CD4-positive, alpha-beta memory T cell (primary cell): ENCODE measurements around the gene PAIP2B. TPM values are rescaled to one million over a fixed set of nuclear protein-coding genes. Genes with fewer than 3 reads are reported as not detected.

Experiments
- CTCF ChIA-PET: fragments of 350-600 bp; sonication (Branson Sonifier 250); formaldehyde crosslinking; loops from one replicate; lab custom pipeline; 2021; ENCODE audit warnings: inconsistent platforms; ENCODE audit not compliant: partially characterized antibody; lab: Charles Lee
- POLR2A ChIA-PET: fragments of 350-600 bp; sonication (Branson Sonifier 250); formaldehyde crosslinking; loops from one replicate; lab custom pipeline; 2021; ENCODE audit not compliant: partially characterized antibody; lab: Charles Lee
- DNase-seq, 5 donors: peaks; one replicate each; pipeline versions ENCODE4 v3.0.0 to v3.0.0-alpha.2; 2020 to 2022; ENCODE audit warnings: mixed read lengths in 1 of 5
- H3K27ac ChIP-seq: one replicate; pipeline ENCODE4 v1.7.0; 2013; ENCODE audit warnings: low read depth, low read length
- H3K27me3 ChIP-seq: 2 replicates; pipeline ENCODE4 v1.7.0; 2013; ENCODE audit warnings: mild to moderate bottlenecking, low read length, moderate library complexity; ENCODE audit not compliant: insufficient read depth
- H3K36me3 ChIP-seq: 2 replicates; pipeline ENCODE4 v1.7.0; 2013; ENCODE audit warnings: mild to moderate bottlenecking, low read length, moderate library complexity; ENCODE audit not compliant: insufficient read depth
- H3K4me1 ChIP-seq: 2 replicates; pipeline ENCODE4 v1.7.0; 2013; ENCODE audit warnings: mild to moderate bottlenecking, low read length, moderate library complexity; ENCODE audit not compliant: insufficient read depth
- H3K4me3 ChIP-seq, 2 donors: one replicate each; pipeline ENCODE4 v1.7.0; 2013; ENCODE audit warnings: low read length in 2 of 2, mild to moderate bottlenecking in 1 of 2
- H3K9me3 ChIP-seq, 2 donors: one replicate each; pipeline ENCODE4 v1.7.0; 2013; ENCODE audit warnings: low read length in 2 of 2, control low read depth in 1 of 2; ENCODE audit not compliant: control insufficient read depth in 1 of 2
- H3K27ac Mint-ChIP-seq, 7 donors: one replicate each; pipeline ENCODE4 v1.8.0; 2020 to 2021; ENCODE audit warnings: mixed read lengths in 7 of 7, mild to moderate bottlenecking in 6 of 7, inconsistent platforms in 3 of 7, moderate library complexity in 3 of 7
- H3K27me3 Mint-ChIP-seq, 2 donors: one replicate each; pipeline ENCODE4 v1.8.0; 2020 to 2021; ENCODE audit warnings: mixed read lengths in 2 of 2
- H3K36me3 Mint-ChIP-seq, 2 donors: one replicate each; pipeline ENCODE4 v1.8.0; 2020 to 2021; ENCODE audit warnings: mixed read lengths in 2 of 2, inconsistent platforms in 1 of 2, mild to moderate bottlenecking in 1 of 2
- H3K4me1 Mint-ChIP-seq, 4 donors: one replicate each; pipeline ENCODE4 v1.8.0; 2020 to 2021; ENCODE audit warnings: mixed read lengths in 4 of 4, mild to moderate bottlenecking in 1 of 4
- H3K4me3 Mint-ChIP-seq, 8 donors: one replicate each; pipeline ENCODE4 v1.8.0; 2020 to 2021; ENCODE audit warnings: mixed read lengths in 8 of 8, mild to moderate bottlenecking in 7 of 8, moderate library complexity in 6 of 8, inconsistent platforms in 3 of 8
- H3K9me3 Mint-ChIP-seq, 8 donors: one replicate each; pipeline ENCODE4 v1.8.0; 2020 to 2021; ENCODE audit warnings: mixed read lengths in 8 of 8, mild to moderate bottlenecking in 5 of 8, inconsistent platforms in 3 of 8, moderate library complexity in 1 of 8
- intact Hi-C: fragments of 100-400 bp; cut with micrococcal nuclease; formaldehyde crosslinking; loops from one replicate; pipeline ENCODE4 v1.15.1; 2023
- polyA plus RNA-seq, 2 donors: library from polyadenylated mRNA; unstranded; fragments of 300-500 nt; fragmentation: Illumina TruSeq; gene quantifications; one replicate each; pipeline ENCODE4 v1.2.3, GENCODE V29; 2021
- total RNA-seq, 2 experiments: library from RNA; stranded (reverse); gene quantifications; one replicate each; pipeline ENCODE4 v1.2.3, GENCODE V29; 2021

PAIP2B gene
- total RNA-seq (10 to 100 TPM in 1 of 2 experiments, 1 to 10 TPM in 1; 9.9 to 11.0 TPM), polyA plus RNA-seq (1 to 10 TPM; 1.7 TPM)

GRCh38 chr2:71226965-71227560 lies at the start of gene PAIP2B:
Gene PAIP2B (minus strand): TSS chr2:71227103. CDS start chr2:71202589, 24,514 bp downstream.
- peak within 1 kb of the TSS; percentile 53 for H3K27ac ChIP-seq
- peak within 1 kb of the TSS; percentile 89 to 99 (median 96) for H3K27ac Mint-ChIP-seq
- peaks cover 12% of the 10 kb centered on the region for H3K4me1 ChIP-seq
- peaks cover 16 to 33% (median 20%) of the 10 kb centered on the region in 4 donors for H3K4me1 Mint-ChIP-seq
- ChIA-PET CTCF (interaction anchor here (0.9 to 2.2 kb wide), 7 partner anchors 17 to 226 kb away, joined by 3 to 15 read pairs (median 4); partner anchors contain the start of genes MCEE, MPHOSPH10 and ZNF638), POLR2A (interaction anchor here (0.6 to 2.4 kb wide), 11 partner anchors 16 to 1593 kb away, joined by 3 to 26 read pairs (median 4); partner anchors contain the start of genes ANKRD53, MCEE, MPHOSPH10 and NAGK)
- no peaks in the 10 kb centered on the region for H3K36me3 ChIP-seq
- intact Hi-C loops = loop anchor here (1.0 to 2.0 kb wide), 5 partner anchors 50 to 232 kb away; partner anchors contain the start of genes MCEE, MPHOSPH10, NAGK and ZNF638
- peak; percentile 97 to 99 (median 99) for DNase-seq
- H3K36me3 Mint-ChIP-seq = peaks cover 4 to 5% of the 10 kb centered on the region in 2 donors
- no peaks in the 10 kb centered on the region for H3K27me3 ChIP-seq
- H3K27me3 Mint-ChIP-seq = peaks cover 6 to 10% of the 10 kb centered on the region in 2 donors
- peak within 1 kb of the TSS; percentile 68 to 71 for H3K4me3 ChIP-seq
- H3K4me3 Mint-ChIP-seq = peak within 1 kb of the TSS; percentile 92 to 99 (median 98)
- no peaks in the 10 kb centered on the region for H3K9me3 Mint-ChIP-seq
- no peaks in the 10 kb centered on the region for H3K9me3 ChIP-seq

- Histone ChIP-seq H3K9me3 (no peaks in the 10 kb centered on the region), H3K4me1 (peaks cover 18% of the 10 kb centered on the region), H3K4me3 (peak overlapping the region in 1 of 2 donors; percentile 41), H3K36me3 (no peaks in the 10 kb centered on the region), H3K27me3 (peaks cover 29% of the 10 kb centered on the region), H3K27ac (no peak overlapping the region)
- Mint-ChIP-seq H3K27me3 (peaks cover 62 to 65% of the 10 kb centered on the region in 2 donors), H3K9me3 (peaks cover 0 to 7% (median 1%) of the 10 kb centered on the region in 8 donors), H3K4me1 (peaks cover 6 to 13% (median 9%) of the 10 kb centered on the region in 4 donors), H3K36me3 (no peaks in the 10 kb centered on the region), H3K4me3 (peak overlapping the region; percentile 30 to 70 (median 45)), H3K27ac (peak overlapping the region in 1 of 7 donors; percentile 32)
- intact Hi-C loops = loop anchor here (1.0 to 2.0 kb wide), 2 partner anchors 49 to 208 kb away; partner anchors contain the start of genes NAGK and PAIP2B
- POLR2A ChIA-PET = no interaction called here
- CTCF ChIA-PET = interaction anchor here (1.2 kb wide), 1 partner anchor 49 kb away, joined by 4 read pairs; the partner anchor contains the start of gene PAIP2B
- DNase-seq = no peak
These were observed 49.0 kb upstream of the PAIP2B start for GRCh38 chr2:71275939-71276310.

- CTCF ChIA-PET = no interaction called here
These were observed 42.7 kb upstream of the PAIP2B start for GRCh38 chr2:71269511-71270090.

GRCh38 chr2:71263386-71263785 lies 36.5 kb upstream of the PAIP2B start:
- no peaks in the 10 kb centered on the region for H3K27me3 ChIP-seq
- no peaks in the 10 kb centered on the region for H3K36me3 Mint-ChIP-seq
- H3K4me3 Mint-ChIP-seq = no peak overlapping the region
- no peaks in the 10 kb centered on the region for H3K9me3 ChIP-seq
- POLR2A ChIA-PET = no interaction called here
- H3K4me3 ChIP-seq = no peak overlapping the region
- H3K27ac Mint-ChIP-seq = no peak overlapping the region
- H3K27ac ChIP-seq = no peak overlapping the region
- intact Hi-C loops = no loop called here
- no peaks in the 10 kb centered on the region for H3K9me3 Mint-ChIP-seq
- H3K27me3 Mint-ChIP-seq = peaks cover 13 to 20% of the 10 kb centered on the region in 2 donors
- CTCF ChIA-PET = no interaction called here
- DNase-seq = no peak
- no peaks in the 10 kb centered on the region for H3K36me3 ChIP-seq
- no peaks in the 10 kb centered on the region for H3K4me1 ChIP-seq
- no peaks in the 10 kb centered on the region for H3K4me1 Mint-ChIP-seq

More at GRCh38 chr2:71269511-71270090, 42.7 kb upstream of the PAIP2B start:
- H3K27ac Mint-ChIP-seq = no peak overlapping the region
- Histone ChIP-seq H3K27me3 (peaks cover 3% of the 10 kb centered on the region), H3K9me3 (no peaks in the 10 kb centered on the region), H3K4me1 (no peaks in the 10 kb centered on the region), H3K36me3 (no peaks in the 10 kb centered on the region), H3K4me3 (no peak overlapping the region), H3K27ac (no peak overlapping the region)
- DNase-seq = no peak
- H3K4me3 Mint-ChIP-seq = no peak overlapping the region
- no peaks in the 10 kb centered on the region for H3K4me1 Mint-ChIP-seq
- intact Hi-C loops = no loop called here
- POLR2A ChIA-PET = no interaction called here
- H3K27me3 Mint-ChIP-seq = peaks cover 40 to 45% of the 10 kb centered on the region in 2 donors
- H3K9me3 Mint-ChIP-seq = peaks cover 0 to 4% (median 0%) of the 10 kb centered on the region in 8 donors
- no peaks in the 10 kb centered on the region for H3K36me3 Mint-ChIP-seq

GRCh38 chr2:71261534-71261933 lies 34.6 kb upstream of the PAIP2B start:
- no peaks in the 10 kb centered on the region for H3K4me1 Mint-ChIP-seq
- H3K36me3 Mint-ChIP-seq = no peaks in the 10 kb centered on the region
- Histone ChIP-seq H3K4me3 (no peak overlapping the region), H3K4me1 (no peaks in the 10 kb centered on the region), H3K27me3 (no peaks in the 10 kb centered on the region), H3K27ac (no peak overlapping the region), H3K9me3 (no peaks in the 10 kb centered on the region), H3K36me3 (no peaks in the 10 kb centered on the region)
- intact Hi-C loops = no loop called here
- H3K9me3 Mint-ChIP-seq = no peaks in the 10 kb centered on the region
- H3K27ac Mint-ChIP-seq = no peak overlapping the region
- DNase-seq = no peak
- POLR2A ChIA-PET = no interaction called here
- peaks cover 23 to 25% of the 10 kb centered on the region in 2 donors for H3K27me3 Mint-ChIP-seq
- H3K4me3 Mint-ChIP-seq = no peak overlapping the region
- CTCF ChIA-PET = interaction anchor here (0.6 kb wide), 1 partner anchor 38 kb away, joined by 3 read pairs; no protein-coding TSS in a partner anchor

- Histone ChIP-seq H3K27me3 (no peaks in the 10 kb centered on the region), H3K4me1 (no peaks in the 10 kb centered on the region), H3K9me3 (no peaks in the 10 kb centered on the region), H3K36me3 (no peaks in the 10 kb centered on the region), H3K4me3 (no peak overlapping the region), H3K27ac (no peak overlapping the region)
- Mint-ChIP-seq H3K27me3 (peaks cover 29 to 32% of the 10 kb centered on the region in 2 donors), H3K36me3 (no peaks in the 10 kb centered on the region), H3K4me1 (no peaks in the 10 kb centered on the region), H3K4me3 (no peak overlapping the region), H3K9me3 (peaks cover 0 to 4% (median 0%) of the 10 kb centered on the region in 8 donors), H3K27ac (no peak overlapping the region)
- DNase-seq = no peak
- CTCF ChIA-PET = no interaction called here
- intact Hi-C loops = no loop called here
- POLR2A ChIA-PET = no interaction called here
These were observed 29.5 kb upstream of the PAIP2B start for GRCh38 chr2:71256421-71256820.

- no peak overlapping the region for H3K4me3 ChIP-seq
- no peak for DNase-seq
- no peaks in the 10 kb centered on the region for H3K27me3 ChIP-seq
- no peak overlapping the region for H3K27ac Mint-ChIP-seq
- no peaks in the 10 kb centered on the region for H3K36me3 Mint-ChIP-seq
- ChIA-PET POLR2A (no interaction called here), CTCF (interaction anchor here (1.0 kb wide), 1 partner anchor 12 kb away, joined by 3 read pairs; no protein-coding TSS in a partner anchor)
- peaks cover 0 to 7% (median 0%) of the 10 kb centered on the region in 8 donors for H3K9me3 Mint-ChIP-seq
- no peaks in the 10 kb centered on the region for H3K9me3 ChIP-seq
- no peak overlapping the region for H3K27ac ChIP-seq
- no peaks in the 10 kb centered on the region for H3K4me1 Mint-ChIP-seq
- no peaks in the 10 kb centered on the region for H3K36me3 ChIP-seq
- H3K4me1 ChIP-seq = no peaks in the 10 kb centered on the region
- H3K4me3 Mint-ChIP-seq = no peak overlapping the region
- intact Hi-C loops = no loop called here
- peaks cover 32 to 33% of the 10 kb centered on the region in 2 donors for H3K27me3 Mint-ChIP-seq
These were observed 27.9 kb upstream of the PAIP2B start for GRCh38 chr2:71254776-71255175.
